NCI-H2107 treated with DMSO at 0.1 percent for 48 hours (cell line): Measurements from ENCODE around the gene BRWD1.

Experiments used
- DNase-seq: peaks from one replicate; lab custom pipeline; 2025; ENCODE audit not compliant: unreplicated experiment; lab: John Stamatoyannopoulos, UW

Gene BRWD1

GRCh38 chr21:39204134-39204533 is 109.3 kb downstream of the BRWD1 start:
- DNase-seq, result no peak

GRCh38 chr21:39198800-39199199 is 114.6 kb downstream of the BRWD1 start:
- DNase-seq, result no peak

GRCh38 chr21:39197448-39198233 is 115.8 kb downstream of the BRWD1 start:
- DNase-seq, result no peak

- no peak for DNase-seq
These were observed 116.6 kb downstream of the BRWD1 start for GRCh38 chr21:39196838-39197237.

GRCh38 chr21:39196310-39196709 is 117.1 kb downstream of the BRWD1 start:
- DNase-seq, result no peak

- no peak for DNase-seq
These were observed 120.1 kb downstream of the BRWD1 start for GRCh38 chr21:39193380-39193779.

GRCh38 chr21:39189857-39190604 is 123.4 kb downstream of the BRWD1 start:
- DNase-seq, result no peak

- peak; percentile 32 for DNase-seq
These were observed 124.8 kb downstream of the BRWD1 start for GRCh38 chr21:39188521-39189139.

GRCh38 chr21:39187141-39187540 is 126.3 kb downstream of the BRWD1 start:
- no peak for DNase-seq

GRCh38 chr21:39186676-39187075 is 126.8 kb downstream of the BRWD1 start:
- no peak for DNase-seq

- no peak for DNase-seq
These were observed 128.3 kb downstream of the BRWD1 start for GRCh38 chr21:39185157-39185556.

GRCh38 chr21:39184050-39184980 is 129.1 kb downstream of the BRWD1 start:
- DNase-seq, result peak; percentile 34

- DNase-seq, result peak; percentile 92
These were observed 130.0 kb downstream of the BRWD1 start, which contains the start of gene PSMG1 for GRCh38 chr21:39183272-39184049. TSS of gene PSMG1 (minus strand) at chr21:39183451. CDS start at chr21:39183385, 66 bp downstream.

- no peak for DNase-seq
These were observed 130.8 kb downstream of the BRWD1 start for GRCh38 chr21:39182484-39183271.

GRCh38 chr21:39182016-39182415 is 131.4 kb downstream of the BRWD1 start:
- DNase-seq, result no peak

- DNase-seq, result no peak
These were observed 132.1 kb downstream of the BRWD1 start for GRCh38 chr21:39181205-39181818.

GRCh38 chr21:39180429-39181019 is 132.9 kb downstream of the BRWD1 start:
- DNase-seq, result no peak

- DNase-seq, result no peak
These were observed 135.0 kb downstream of the BRWD1 start for GRCh38 chr21:39178421-39178820.
